ENCODE data around the gene ENTPD2. TPM values are rescaled to one million over a fixed set of nuclear protein-coding genes. Genes with fewer than 3 reads are reported as not detected.
A peak's percentile ranks its signal among the peaks of the same experiment; 100 is the strongest.

Gene ENTPD2
- total RNA-seq, 4 donors from 2014 or later = 7.0 to 21.0 (median 18.1) TPM

GRCh38 chr9:137002646-137003041 lies 51.2 kb downstream of the ENTPD2 start:
- 87 to 88% methylated on average over 10 of the region's 10 CpGs for WGBS, 2 donors
- DNase-seq (ENCODE audit: low spot score in 2 of 2) = no peak
- TF ChIP-seq, protein P1, sequence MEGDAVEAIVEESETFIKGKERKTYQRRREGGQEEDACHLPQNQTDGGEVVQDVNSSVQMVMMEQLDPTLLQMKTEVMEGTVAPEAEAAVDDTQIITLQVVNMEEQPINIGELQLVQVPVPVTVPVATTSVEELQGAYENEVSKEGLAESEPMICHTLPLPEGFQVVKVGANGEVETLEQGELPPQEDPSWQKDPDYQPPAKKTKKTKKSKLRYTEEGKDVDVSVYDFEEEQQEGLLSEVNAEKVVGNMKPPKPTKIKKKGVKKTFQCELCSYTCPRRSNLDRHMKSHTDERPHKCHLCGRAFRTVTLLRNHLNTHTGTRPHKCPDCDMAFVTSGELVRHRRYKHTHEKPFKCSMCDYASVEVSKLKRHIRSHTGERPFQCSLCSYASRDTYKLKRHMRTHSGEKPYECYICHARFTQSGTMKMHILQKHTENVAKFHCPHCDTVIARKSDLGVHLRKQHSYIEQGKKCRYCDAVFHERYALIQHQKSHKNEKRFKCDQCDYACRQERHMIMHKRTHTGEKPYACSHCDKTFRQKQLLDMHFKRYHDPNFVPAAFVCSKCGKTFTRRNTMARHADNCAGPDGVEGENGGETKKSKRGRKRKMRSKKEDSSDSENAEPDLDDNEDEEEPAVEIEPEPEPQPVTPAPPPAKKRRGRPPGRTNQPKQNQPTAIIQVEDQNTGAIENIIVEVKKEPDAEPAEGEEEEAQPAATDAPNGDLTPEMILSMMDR (IDR thresholded peaks at IDR 0.05) = no peak
- TF ChIP-seq POLR2A (IDR thresholded peaks at IDR 0.05) = no peak
- no peak for TF ChIP-seq EP300 (IDR thresholded peaks at IDR 0.05)
- peaks cover 0 to 13% (median 0%) of the 10 kb centered on the region in 3 donors for H3K36me3 ChIP-seq
- H3K4me1 ChIP-seq = peaks cover 0 to 39% (median 19%) of the 10 kb centered on the region in 4 donors
- no peak overlapping the region for H3K27ac ChIP-seq
- H3K9me3 ChIP-seq = peaks cover 0 to 5% (median 0%) of the 10 kb centered on the region in 4 donors
- H3K27me3 ChIP-seq = no peaks in the 10 kb centered on the region
- H3K4me3 ChIP-seq = no peak overlapping the region

DNA sequence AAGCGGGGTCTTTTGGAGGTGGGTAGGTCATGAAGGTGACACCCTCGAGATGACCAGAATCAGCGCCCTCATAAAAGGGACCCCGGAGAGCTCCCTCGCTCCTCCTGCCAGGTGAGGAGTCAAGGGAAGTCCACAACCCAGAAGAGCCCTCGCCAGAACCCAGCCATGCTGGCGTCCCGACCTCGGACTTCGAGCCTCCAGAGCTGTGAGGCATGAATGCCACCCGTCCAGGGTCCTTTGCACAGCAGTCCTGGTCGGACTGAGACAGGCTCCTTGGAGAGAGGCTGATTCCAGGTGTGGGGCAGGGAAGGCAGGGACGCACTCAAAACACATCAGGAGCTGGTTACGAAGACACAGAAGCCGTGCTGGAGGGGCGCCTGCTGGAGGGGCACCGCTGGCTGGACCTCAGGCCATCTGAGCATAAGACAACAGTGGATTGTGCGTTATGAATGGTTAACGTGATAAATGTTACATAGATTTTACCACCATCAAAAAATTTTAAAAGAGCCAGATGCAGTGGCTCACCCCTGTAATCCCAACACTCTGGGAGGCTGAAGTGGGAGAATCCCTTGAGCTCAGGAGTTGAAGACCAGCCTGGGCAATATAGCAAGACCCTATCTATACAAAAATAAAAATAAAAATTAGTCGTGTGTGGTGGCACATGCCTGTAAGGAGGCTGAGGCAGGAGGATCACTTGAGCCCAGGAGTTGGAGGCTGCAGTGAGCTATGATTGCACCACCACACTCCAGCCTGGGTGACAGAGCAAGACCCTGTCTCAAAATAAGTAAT lies 51.8 kb downstream of the ENTPD2 start:
- H3K9me3 ChIP-seq = peaks cover 0 to 5% (median 0%) of the 10 kb centered on the region in 4 donors
- no peak for DNase-seq (ENCODE audit: low spot score in 2 of 2)
- no peak overlapping the region for H3K27ac ChIP-seq
- 88 to 91% methylated on average over 20 of the region's 20 CpGs for WGBS, 2 donors
- peaks cover 0 to 39% (median 24%) of the 10 kb centered on the region in 4 donors for H3K4me1 ChIP-seq
- no peaks in the 10 kb centered on the region for H3K27me3 ChIP-seq
- H3K36me3 ChIP-seq = peaks cover 0 to 7% (median 0%) of the 10 kb centered on the region in 3 donors
- TF ChIP-seq, protein P1 (IDR thresholded peaks at IDR 0.05) = no peak
- TF ChIP-seq POLR2A (IDR thresholded peaks at IDR 0.05) = no peak
- TF ChIP-seq EP300 (IDR thresholded peaks at IDR 0.05) = no peak
- H3K4me3 ChIP-seq = no peak overlapping the region

DNA sequence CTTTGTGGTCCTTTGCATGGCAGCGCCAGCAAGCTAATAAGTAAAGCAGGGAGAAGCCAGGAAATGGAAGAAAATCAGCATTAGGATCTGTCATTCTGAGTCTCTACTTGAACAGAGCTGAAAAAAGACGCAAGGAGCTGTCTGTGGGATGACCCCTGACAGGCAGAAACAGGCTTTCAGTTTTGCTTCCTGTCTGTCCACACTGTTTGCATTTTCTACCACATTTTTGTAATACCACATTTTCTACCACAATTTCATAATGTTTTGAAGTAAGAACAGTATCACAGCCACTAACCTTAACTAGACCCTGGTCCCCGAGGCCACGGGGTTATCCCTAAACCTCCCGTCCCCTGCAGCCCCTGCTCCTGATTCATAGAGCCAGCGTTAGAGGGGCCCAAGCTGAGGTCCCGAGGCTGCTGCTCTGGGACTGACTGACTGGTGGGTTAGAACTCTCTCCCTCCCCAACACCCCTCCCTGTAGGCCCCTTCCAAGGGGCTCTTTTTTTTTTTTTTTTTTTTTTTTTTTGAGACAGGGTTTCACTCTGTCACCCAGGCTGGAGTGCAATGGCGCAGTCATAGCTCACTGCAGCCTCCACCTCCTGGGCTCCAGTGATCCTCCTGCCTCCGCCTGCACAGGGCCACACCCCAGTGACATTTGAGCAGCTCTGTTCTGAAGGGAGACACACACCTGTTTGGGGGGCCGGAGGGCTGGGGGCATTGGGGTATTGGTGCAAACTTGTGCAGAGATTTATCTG lies 53.5 kb downstream of the ENTPD2 start:
- WGBS, 2 donors = 42 to 49% methylated on average over 10 of the region's 10 CpGs
- TF ChIP-seq EP300 (IDR thresholded peaks at IDR 0.05) = no peak
- TF ChIP-seq POLR2A (IDR thresholded peaks at IDR 0.05) = no peak
- TF ChIP-seq, protein P1 (IDR thresholded peaks at IDR 0.05) = no peak
- H3K36me3 ChIP-seq = no peaks in the 10 kb centered on the region

More for the DNA sequence above, 53.5 kb downstream of the ENTPD2 start:
- H3K27ac ChIP-seq = peak overlapping the region in 3 of 4 donors; percentile 31 to 53 (median 44)
- H3K27me3 ChIP-seq = no peaks in the 10 kb centered on the region
- peaks cover 0 to 43% (median 33%) of the 10 kb centered on the region in 4 donors for H3K4me1 ChIP-seq
- no peak for DNase-seq (ENCODE audit: low spot score in 2 of 2)
- peaks cover 0 to 5% (median 0%) of the 10 kb centered on the region in 4 donors for H3K9me3 ChIP-seq
- no peak overlapping the region for H3K4me3 ChIP-seq

Small RNA genes within 50 kb of the gene (small RNA-seq; reads per million reads assigned to genes)
- gene RF00153 = not detected

Other genes starting within 250 kb of the ENTPD2 start
- gene RABL6, start 246.1 kb downstream of the ENTPD2 start, total RNA-seq = 10 to 100 TPM; 63.0 to 74.5 (median 71.3) TPM
- 1 to 10 TPM; 2.0 to 3.9 (median 3.7) TPM for gene AJM1, start 211.6 kb downstream of the ENTPD2 start, total RNA-seq
- gene PHPT1, start 204.7 kb downstream of the ENTPD2 start, total RNA-seq = 10 to 100 TPM; 42.6 to 71.0 (median 66.7) TPM
- 1 to 10 TPM; 1.5 to 8.1 (median 4.4) TPM for gene MAMDC4, start 201.7 kb downstream of the ENTPD2 start, total RNA-seq
- 100 to 1,000 TPM; 251 to 337 (median 266) TPM for gene EDF1, start 187.8 kb downstream of the ENTPD2 start, total RNA-seq
- 10 to 100 TPM in 3 of 4 donors, 1 to 10 TPM in 1; 5.0 to 10.8 (median 10.6) TPM for gene TRAF2, start 167.5 kb downstream of the ENTPD2 start, total RNA-seq
- 100 to 1,000 TPM; 138 to 227 (median 193) TPM for gene FBXW5, start 109.3 kb downstream of the ENTPD2 start, total RNA-seq
- 1 to 10 TPM in 2 of 4 donors, not detected in 2; 3.3 to 5.1 TPM for gene C8G, start 108.8 kb downstream of the ENTPD2 start, total RNA-seq
- 10 to 100 TPM in 2 of 4 donors, 1 to 10 TPM in 2; 2.4 to 16.8 (median 7.8) TPM for gene LCN12, start 101.8 kb downstream of the ENTPD2 start, total RNA-seq
- 1,000 to 10,000 TPM; 1,059 to 8,972 (median 6,550) TPM for gene PTGDS, start 76.6 kb downstream of the ENTPD2 start, total RNA-seq
- 10 to 100 TPM; 14.7 to 86.3 (median 64.3) TPM for gene LCNL1, start 71.1 kb downstream of the ENTPD2 start, total RNA-seq
- gene PAXX, start 61.6 kb downstream of the ENTPD2 start, total RNA-seq = 100 to 1,000 TPM in 1 of 4 donors, 10 to 100 TPM in 3; 65.7 to 142 (median 68.9) TPM
- gene CLIC3, start 57.5 kb downstream of the ENTPD2 start, total RNA-seq = 100 to 1,000 TPM in 1 of 4 donors, 10 to 100 TPM in 2, 1 to 10 TPM in 1; 1.2 to 120 (median 38.0) TPM
- gene ABCA2, start 25.8 kb downstream of the ENTPD2 start, total RNA-seq = 100 to 1,000 TPM; 136 to 291 (median 196) TPM
- under 1 TPM in 1 of 4 donors, not detected in 3; 0.60 TPM for gene FUT7, start 22.0 kb downstream of the ENTPD2 start, total RNA-seq
- 100 to 1,000 TPM in 3 of 4 donors, 10 to 100 TPM in 1; 80.6 to 269 (median 182) TPM for gene NPDC1, start 7.9 kb downstream of the ENTPD2 start, total RNA-seq
- under 1 TPM in 2 of 4 donors, not detected in 2; 0.22 to 0.90 TPM for gene SAPCD2, start 16.5 kb upstream of the ENTPD2 start, total RNA-seq
- 10 to 100 TPM in 2 of 4 donors, 1 to 10 TPM in 2; 8.1 to 20.7 (median 12.3) TPM for gene UAP1L1, start 23.5 kb upstream of the ENTPD2 start, total RNA-seq
- 10 to 100 TPM; 47.3 to 58.1 (median 52.1) TPM for gene MAN1B1, start 32.9 kb upstream of the ENTPD2 start, total RNA-seq
- gene DPP7, start 60.7 kb upstream of the ENTPD2 start, total RNA-seq = 100 to 1,000 TPM in 3 of 4 donors, 10 to 100 TPM in 1; 74.7 to 272 (median 145) TPM
- under 1 TPM in 1 of 4 donors, not detected in 3; 0.21 TPM for gene GRIN1, start 85.1 kb upstream of the ENTPD2 start, total RNA-seq
- not detected for gene LRRC26, start 116.0 kb upstream of the ENTPD2 start, total RNA-seq
- gene TMEM210, start 118.0 kb upstream of the ENTPD2 start, total RNA-seq = not detected
- 10 to 100 TPM; 41.6 to 73.0 (median 58.9) TPM for gene ANAPC2, start 134.5 kb upstream of the ENTPD2 start, total RNA-seq
- 10 to 100 TPM; 37.3 to 73.9 (median 53.5) TPM for gene SSNA1, start 134.6 kb upstream of the ENTPD2 start, total RNA-seq
- 10 to 100 TPM in 1 of 4 donors, 1 to 10 TPM in 3; 6.8 to 12.3 (median 8.9) TPM for gene TPRN, start 146.7 kb upstream of the ENTPD2 start, total RNA-seq
- 10 to 100 TPM; 23.1 to 47.9 (median 30.0) TPM for gene TMEM203, start 151.6 kb upstream of the ENTPD2 start, total RNA-seq
- gene NDOR1, start 151.6 kb upstream of the ENTPD2 start, total RNA-seq = 10 to 100 TPM in 3 of 4 donors, 1 to 10 TPM in 1; 9.4 to 20.1 (median 14.3) TPM
- 1 to 10 TPM in 3 of 4 donors, under 1 TPM in 1; 0.63 to 8.1 (median 1.5) TPM for gene RNF208, start 168.2 kb upstream of the ENTPD2 start, total RNA-seq
- gene CYSRT1, start 171.1 kb upstream of the ENTPD2 start, total RNA-seq = not detected
- gene RNF224, start 173.4 kb upstream of the ENTPD2 start, total RNA-seq = not detected
- gene SLC34A3, start 176.8 kb upstream of the ENTPD2 start, total RNA-seq = not detected
- 100 to 1,000 TPM; 102 to 190 (median 161) TPM for gene TUBB4B, start 187.2 kb upstream of the ENTPD2 start, total RNA-seq
- not detected for gene STPG3, start 197.2 kb upstream of the ENTPD2 start, total RNA-seq
- 10 to 100 TPM; 29.7 to 52.0 (median 38.7) TPM for gene NELFB, start 201.3 kb upstream of the ENTPD2 start, total RNA-seq
- 10 to 100 TPM in 1 of 4 donors, 1 to 10 TPM in 3; 3.3 to 11.4 (median 4.3) TPM for gene TOR4A, start 223.7 kb upstream of the ENTPD2 start, total RNA-seq
- gene NRARP, start 248.2 kb upstream of the ENTPD2 start, total RNA-seq = 10 to 100 TPM in 1 of 4 donors, 1 to 10 TPM in 3; 3.1 to 13.5 (median 3.9) TPM

Data from tibial nerve (tissue), 4 donors.